Adrenal gland (tissue), 5 donors: ENCODE measurements around the gene TFR2.

Experiments
- POLR2A ChIP-seq, 2 donors: fragments of 450-650 bp; IDR thresholded peaks; one replicate each; pipeline ENCODE4 v1.6.1; 2017; ENCODE audit warnings: antibody characterized with exemption in 2 of 2, mild to moderate bottlenecking in 2 of 2, moderate library complexity in 1 of 2
- TF ChIP-seq, protein P1 (sequence below), 6 experiments: fragments of 450-650 bp in 4 of 6; fragments of 200-600 bp in 2 of 6; sonication (generic) in 1 of 6; IDR thresholded peaks; 1 replicate in 5 of 6; 2 replicates in 1 of 6; pipeline versions ENCODE4 v1.5.1 to v1.8.0; 2016 to 2021; ENCODE audit warnings: antibody characterized with exemption in 6 of 6, mild to moderate bottlenecking in 2 of 6, moderate library complexity in 1 of 6
- donor health status: DM: no; HTN: no; CAD: no.

- TF ChIP-seq, protein P1, sequence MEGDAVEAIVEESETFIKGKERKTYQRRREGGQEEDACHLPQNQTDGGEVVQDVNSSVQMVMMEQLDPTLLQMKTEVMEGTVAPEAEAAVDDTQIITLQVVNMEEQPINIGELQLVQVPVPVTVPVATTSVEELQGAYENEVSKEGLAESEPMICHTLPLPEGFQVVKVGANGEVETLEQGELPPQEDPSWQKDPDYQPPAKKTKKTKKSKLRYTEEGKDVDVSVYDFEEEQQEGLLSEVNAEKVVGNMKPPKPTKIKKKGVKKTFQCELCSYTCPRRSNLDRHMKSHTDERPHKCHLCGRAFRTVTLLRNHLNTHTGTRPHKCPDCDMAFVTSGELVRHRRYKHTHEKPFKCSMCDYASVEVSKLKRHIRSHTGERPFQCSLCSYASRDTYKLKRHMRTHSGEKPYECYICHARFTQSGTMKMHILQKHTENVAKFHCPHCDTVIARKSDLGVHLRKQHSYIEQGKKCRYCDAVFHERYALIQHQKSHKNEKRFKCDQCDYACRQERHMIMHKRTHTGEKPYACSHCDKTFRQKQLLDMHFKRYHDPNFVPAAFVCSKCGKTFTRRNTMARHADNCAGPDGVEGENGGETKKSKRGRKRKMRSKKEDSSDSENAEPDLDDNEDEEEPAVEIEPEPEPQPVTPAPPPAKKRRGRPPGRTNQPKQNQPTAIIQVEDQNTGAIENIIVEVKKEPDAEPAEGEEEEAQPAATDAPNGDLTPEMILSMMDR (IDR thresholded peaks at IDR 0.05), result no peak
- TF ChIP-seq POLR2A (IDR thresholded peaks at IDR 0.05), result no peak
Observed at GRCh38 chr7:100571829-100572116, 69.6 kb downstream of the TFR2 start.
